Stimulated activated CD4-positive, alpha-beta T cell treated with anti-CD3 and anti-CD28 coated beads, Interleukin-12 subunit alpha, Interleukin-12 subunit beta, amount 100 ng/mL, for 4 hours (primary cell): ENCODE measurements around the gene ANO8.
"Not testable (repeated sequence)": the region's sequence is repeated elsewhere in the genome, so short reads cannot be mapped to it uniquely, and the experiment has no call there.

Experiments used
- DNase-seq: peaks from one replicate; pipeline ENCODE4 v3.0.0-alpha.2; 2020

ANO8 gene

GRCh38 chr19:17285415-17286135 lies 49.1 kb downstream of the ANO8 start:
- no peak for DNase-seq

DNA sequence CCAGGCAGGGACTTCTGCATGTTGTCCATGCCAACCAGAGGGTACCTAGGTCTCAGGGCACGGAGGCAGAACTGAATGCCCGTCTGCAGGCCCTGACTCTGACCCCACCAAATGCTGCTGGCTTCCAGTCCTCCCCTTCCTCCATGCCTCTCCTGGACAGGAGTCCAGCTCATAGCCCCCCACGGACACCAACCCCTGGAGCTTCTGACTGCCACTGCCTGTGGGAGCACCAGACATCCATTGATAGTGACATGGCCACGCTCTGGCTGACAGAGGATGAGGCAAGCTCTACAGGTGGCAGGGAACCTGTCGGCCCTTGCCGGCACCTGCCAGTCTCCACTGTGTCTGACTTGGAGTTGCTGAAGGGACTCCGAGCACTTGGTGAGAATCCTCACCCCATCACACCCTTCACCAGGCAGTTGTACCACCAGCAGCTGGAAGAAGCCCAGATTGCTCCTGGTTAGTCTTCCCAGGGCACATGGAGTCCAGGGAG lies 51.1 kb downstream of the ANO8 start:
- DNase-seq, result no peak

DNA sequence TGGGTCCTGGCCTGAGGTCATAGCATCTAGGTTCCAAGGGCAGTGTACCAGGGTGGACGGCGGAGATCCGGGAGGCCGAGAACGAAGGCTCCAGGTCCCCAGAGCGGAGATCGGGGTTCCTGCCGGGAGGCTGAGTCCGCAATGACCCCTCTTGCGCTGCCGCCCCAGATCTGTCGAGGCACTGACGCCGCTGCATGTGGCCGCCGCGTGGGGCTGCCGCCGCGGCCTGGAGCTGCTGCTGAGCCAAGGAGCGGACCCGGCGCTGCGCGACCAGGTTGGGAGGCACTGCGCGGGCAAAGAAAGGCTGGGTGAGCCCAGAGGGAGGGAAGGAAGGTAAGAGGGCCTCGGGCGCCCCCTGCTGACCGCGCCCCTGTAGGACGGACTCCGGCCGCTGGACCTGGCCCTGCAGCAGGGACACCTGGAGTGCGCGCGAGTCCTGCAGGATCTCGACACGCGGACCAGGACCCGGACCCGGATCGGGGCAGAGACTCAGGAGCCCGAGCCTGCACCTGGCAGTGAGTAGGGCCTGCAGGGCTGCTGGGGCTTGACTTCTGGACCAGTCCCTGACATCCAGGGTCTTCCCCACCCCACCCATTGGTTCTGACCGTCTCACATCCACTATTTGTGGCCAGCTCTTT lies 52.0 kb downstream of the ANO8 start:
- DNase-seq, result peak; percentile 77

DNA sequence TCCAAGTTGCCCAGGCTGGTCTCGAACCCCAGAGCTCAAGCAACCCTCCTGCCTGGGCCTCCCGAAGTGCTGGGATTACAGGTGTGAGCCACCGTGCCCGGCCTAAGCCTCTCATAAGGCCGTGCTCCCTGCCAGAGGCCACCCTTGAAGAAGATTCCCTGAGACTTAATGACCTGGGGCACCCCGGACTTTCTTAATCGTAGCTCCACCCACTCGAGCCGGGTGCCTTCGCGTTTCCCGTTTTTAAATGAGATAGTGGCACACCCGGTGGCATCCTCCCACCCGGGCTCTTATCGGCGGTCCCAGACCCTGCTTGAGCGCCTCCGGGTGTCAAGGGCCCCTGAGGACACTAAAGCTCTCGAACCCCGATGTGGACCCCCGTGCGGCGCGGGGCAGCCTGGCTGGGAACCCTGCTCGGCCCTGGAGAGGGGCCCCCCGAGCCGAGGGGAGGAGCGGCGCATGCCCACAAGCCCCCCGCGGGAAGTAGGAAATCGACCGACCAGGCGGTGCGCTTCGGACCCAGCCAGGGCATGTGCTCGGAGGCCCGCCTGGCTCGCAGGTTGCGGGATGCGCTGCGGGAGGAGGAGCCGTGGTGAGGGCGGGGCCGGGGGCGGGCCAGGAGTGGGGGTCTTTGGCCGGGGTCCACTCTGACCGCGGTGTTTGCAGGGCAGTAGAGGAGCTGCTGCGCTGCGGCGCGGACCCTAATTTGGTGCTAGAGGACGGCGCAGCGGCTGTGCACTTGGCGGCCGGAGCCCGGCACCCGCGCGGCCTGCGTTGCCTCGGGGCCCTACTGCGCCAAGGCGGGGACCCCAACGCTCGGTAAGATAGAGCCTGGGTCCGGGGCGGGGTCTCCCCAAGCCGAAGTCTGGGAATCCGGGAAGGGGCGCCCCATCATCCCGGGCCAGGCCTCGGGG lies 53.0 kb downstream of the ANO8 start, which contains the start of gene ANKLE1:
Gene ANKLE1, plus strand, starts transcription at position 511 of the 914 bp plus-strand sequence. Its CDS starts 20 bp downstream, at position 531.
- peak; percentile 49 for DNase-seq

- no peak for DNase-seq
Measured at GRCh38 chr19:17279436-17279835, 55.2 kb downstream of the ANO8 start.

- no peak for DNase-seq
Measured at GRCh38 chr19:17275441-17276175, 59.0 kb downstream of the ANO8 start.

GRCh38 chr19:17274892-17275291 lies 59.8 kb downstream of the ANO8 start:
- DNase-seq, result not testable (repeated sequence)
